NCI-H2029 (cell line): ENCODE data around the gene SETD7.

ENCODE experiments used
- DNase-seq: peaks from one replicate; lab custom pipeline; 2025; lab: John Stamatoyannopoulos, UW

SETD7 gene

DNA sequence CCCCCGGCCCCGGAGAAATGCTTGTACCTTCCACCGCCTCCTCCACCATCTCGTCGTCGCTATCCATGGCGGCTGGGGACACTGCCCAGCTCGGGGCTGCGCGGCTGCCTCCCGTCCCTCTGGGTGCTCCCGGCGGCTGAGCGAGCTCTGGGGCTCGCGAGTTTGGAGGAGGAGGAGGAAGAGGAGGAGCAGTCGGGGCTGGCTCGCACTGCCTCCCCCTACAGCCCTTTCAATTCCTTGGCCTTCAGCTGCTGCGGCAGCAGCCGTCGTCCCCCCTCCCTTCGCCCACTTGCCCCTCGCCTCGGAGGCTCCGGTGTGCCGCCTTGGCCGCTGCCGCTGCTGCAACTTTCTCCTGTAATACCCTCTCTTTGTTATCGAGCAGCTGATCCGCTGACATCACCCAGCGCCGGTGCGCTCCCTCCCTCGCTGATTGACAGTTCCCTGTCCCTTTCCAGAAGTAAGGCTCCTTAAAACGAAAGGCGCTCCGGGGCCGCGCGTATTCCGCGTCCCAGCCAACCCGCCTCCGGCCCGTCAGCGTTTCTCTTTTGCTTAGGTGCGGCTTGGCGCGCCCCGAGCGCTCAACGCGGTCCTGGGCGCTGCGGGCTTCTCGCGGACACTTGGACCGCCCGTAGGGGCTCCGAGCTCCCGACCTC is at the start of gene SETD7:
Gene SETD7 (minus strand): TSS at position 149 of the 653 bp plus-strand sequence. CDS start 82 bp downstream, at position 67.
- DNase-seq: peak; percentile 73

DNA sequence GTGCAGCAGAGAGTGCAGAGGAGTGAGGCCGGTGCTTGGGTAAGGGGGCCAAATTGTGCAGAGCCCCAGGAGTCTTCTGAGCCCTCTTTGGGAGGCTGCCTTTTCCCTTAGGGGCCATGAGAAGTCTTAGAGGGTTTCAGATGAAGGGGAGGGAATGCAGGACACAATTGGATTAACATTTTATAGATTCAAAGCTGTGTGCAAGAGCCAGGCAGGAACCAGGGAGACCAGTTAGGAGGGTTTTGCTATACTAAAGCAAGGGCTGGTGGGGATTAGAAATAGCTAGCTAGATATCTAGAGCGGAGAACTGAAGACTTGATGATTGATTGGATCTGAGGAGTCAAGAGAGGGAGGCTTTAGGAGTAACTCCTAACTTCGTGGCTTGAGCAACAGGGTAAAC is 49.5 kb upstream of the SETD7 start:
- no peak for DNase-seq

DNA sequence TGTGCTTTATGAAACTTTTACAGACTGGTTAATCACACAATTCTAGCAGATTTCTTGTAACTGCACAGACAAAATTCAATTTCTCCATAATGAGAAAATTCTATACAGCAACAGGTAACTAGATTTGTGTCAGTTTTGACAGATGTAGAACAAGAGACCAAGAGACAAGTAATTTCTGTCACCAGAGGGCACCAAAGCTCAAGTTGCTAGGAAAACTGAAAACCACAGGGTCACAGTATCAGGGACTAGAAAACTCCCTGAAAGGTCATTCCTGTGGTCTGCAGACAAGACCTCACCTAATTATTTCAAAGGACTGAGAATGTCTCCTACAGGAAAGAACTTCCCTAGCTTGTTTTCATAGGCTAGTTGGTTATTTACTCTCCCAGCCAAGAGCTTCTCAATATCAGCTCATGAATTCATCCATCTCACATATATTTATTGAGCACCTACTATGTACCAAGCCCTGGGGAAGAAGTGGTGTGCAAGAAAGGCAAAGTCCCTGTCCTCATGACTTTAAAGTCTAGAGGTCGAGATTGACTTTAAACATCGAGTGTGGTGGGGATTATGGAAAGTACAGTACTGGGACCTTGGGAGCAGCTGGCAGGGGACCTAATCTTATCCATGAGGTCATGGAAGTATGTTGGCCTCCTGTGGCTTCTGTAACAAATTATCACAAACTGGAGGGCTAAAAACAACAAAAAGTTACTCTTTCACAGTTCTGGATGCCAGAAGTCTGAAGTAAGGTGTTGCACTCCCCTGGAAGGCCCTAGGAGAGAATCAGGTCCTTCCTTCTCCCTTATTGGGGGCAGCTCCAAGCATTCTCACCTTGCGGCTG is 47.8 kb upstream of the SETD7 start:
- peak; percentile 28 for DNase-seq

DNA sequence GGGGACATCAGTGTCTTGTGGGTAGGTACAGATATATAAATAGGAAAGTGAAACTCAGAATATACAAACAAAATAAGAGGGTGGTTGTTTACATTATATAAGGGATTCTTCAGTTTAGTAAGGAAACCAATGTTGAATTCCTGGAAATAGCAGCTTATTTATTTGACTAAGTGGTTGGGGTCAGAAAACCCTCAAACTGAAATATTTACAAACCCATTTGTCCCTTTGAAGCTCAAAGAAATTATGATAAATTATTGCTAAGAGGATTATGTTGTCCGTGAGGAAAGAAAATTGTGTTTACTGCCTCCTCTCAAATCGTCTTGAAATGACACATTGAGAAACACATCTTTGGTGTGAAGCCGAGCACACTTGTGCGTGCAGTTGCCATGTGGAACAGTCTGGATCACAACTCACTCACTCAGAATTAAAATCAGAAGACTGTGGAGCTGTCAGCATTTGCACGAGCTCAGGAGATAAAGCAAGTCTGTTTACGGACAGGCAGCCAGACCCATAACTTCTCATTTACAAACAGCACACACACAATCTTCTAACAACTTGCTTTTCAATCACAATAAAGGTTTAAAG is 46.8 kb upstream of the SETD7 start:
- no peak for DNase-seq

DNA sequence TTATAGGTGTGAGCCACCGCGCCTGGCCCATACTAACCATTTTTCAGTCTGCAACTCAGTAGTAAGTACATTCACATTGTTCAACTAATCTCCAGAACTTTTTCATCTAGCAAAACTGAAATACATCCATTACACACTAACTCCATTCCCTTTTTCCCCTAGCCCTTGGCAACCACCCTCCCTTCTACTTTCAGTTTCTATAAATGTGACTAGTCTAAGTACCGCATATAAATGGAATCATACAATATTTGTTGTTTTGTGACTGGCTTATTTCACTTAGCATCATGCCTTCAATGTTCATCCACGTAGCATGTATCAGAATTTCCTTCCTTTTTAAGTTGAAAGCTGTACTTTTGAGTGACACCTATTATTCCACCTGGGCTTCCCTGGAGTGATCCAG is 44.6 kb upstream of the SETD7 start:
- no peak for DNase-seq

DNA sequence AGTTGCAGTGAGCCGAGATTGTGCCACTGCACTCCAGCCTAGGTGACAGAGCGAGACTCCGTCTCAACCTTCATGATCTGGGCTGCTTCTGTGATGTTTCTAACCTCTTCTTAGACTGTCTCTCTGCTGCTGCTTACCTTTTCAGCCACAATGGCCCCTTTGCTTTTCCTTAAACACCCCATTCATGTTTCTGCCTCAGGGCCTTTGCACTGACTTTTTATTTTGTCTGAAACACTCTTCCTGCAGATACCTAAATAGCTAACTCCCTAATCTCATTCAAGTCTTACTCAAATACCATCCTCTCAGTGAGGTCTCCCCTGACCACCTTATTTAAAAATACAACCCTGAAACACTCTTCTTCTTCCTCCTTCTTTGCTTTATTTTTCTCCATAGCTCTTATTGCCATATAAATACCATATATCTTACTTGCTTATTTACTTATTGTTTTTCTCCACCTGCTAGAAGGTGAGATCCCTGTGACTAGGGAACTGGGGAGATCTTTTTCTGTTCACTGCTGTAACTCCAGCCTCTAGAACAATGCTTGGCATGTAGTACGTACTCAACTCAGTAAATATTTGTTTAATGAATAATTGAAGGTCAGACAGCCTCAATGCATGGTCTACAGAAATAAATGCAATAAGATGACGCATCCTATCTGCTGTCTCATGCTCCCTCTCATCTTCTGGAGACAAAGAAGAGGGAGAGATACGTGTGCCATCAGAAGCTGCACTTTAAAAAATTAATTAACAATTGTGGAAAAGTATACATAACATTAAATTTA is 43.8 kb upstream of the SETD7 start:
- peak; percentile 71 for DNase-seq

DNA sequence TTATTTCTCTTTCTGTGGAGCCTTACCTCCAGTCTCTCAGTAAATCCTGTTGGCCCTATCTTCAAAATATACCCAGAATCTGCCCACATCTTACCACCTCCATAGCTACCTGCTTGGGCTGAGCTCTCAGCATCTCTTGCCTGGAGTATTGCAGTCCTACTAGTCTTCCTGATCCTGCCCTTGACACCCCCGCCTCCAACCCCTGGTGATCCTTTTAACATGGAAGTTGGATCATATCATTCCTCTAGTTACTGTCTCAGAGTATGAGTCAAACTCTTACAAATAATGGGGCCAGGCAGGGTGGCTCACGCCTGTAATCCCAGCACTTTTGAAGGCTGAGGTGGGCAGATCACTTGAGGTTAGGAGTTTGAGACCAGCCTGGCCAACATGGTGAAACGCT is 43.1 kb upstream of the SETD7 start:
- no peak for DNase-seq

DNA sequence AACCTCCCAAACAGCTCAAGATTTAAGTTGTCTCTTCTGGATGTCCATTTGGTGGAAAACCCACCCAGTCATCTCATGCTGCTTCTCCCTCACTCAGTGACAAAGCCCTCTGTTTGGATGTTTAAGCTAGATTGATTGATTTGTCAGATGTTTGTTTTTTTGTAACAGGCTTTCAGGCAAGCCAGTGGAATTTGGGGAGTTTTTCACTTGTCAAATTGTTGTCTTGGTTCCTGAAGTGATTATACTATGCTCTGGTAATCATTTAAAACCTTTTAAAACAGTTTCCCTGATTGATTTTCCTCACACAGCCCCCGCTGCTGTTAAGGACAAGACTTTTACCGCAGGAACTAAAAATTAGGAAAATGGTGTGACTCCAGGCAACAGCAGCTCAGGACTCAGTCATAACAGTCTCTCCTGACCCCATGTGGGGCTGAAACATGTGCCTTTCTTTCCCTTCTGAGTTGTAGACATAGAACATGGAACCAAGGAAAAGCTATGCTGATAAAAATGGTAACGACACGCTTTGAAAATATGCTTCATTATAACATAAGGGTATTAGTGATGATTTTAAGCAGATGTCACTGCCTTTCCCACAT is 40.8 kb upstream of the SETD7 start:
- no peak for DNase-seq

DNA sequence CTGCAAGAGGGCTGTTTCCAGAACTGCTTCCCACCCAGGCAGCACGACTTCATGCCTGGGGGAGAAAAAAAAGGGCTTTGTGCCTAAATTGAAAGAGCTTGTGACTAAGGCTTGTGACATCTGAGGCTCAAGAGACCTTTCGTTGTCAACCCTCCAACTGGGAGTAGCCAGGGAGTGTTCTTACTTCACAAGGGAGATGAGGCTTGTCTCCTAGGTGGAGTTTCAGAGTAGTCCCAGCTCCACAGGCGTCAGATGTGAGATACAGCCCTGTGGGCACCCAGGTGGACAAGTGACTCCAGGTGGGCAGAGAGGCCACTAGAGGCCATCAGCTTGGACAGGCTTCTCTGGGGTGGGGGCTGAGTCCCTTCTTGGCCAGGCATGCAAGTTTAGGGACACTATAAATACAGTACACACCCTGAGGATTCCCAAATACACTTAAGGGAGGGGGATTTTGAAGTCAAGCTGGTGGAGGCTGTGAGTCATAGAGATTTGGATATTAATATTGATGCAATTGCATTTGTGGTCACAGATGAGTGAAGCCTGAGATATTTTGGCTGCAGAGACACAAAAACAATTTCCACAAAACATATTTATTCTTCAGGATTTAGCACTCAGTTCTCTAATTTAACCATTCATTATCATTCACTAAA is 40.1 kb upstream of the SETD7 start:
- DNase-seq: no peak

DNA sequence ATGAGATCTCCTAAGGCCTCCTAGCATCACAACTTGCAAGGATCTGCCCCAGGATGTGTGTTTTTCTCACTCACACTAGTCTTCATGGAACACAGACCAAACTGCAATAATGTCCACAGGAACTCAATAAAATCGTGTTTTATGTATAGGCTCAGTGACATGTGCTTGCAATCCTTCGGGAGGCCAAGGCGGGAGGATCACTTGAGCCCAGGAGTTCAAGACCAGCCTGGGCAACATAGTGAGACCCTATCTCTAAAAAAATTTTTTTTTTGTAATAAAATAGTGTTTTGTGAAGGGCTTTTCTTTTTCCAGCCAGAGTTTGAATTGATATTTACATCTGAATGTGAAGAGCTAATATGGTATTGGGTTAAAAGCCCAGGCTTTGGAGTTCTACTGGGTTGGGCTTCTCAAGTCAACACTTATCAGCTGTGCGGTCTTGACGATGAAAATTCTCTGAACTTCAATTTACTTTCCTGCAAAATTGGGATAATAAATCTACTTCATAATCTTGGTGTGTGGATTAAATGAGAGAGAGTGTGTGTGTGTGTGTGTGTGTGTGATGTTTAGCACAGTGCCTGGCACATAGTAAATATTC is 38.7 kb upstream of the SETD7 start:
- no peak for DNase-seq

DNA sequence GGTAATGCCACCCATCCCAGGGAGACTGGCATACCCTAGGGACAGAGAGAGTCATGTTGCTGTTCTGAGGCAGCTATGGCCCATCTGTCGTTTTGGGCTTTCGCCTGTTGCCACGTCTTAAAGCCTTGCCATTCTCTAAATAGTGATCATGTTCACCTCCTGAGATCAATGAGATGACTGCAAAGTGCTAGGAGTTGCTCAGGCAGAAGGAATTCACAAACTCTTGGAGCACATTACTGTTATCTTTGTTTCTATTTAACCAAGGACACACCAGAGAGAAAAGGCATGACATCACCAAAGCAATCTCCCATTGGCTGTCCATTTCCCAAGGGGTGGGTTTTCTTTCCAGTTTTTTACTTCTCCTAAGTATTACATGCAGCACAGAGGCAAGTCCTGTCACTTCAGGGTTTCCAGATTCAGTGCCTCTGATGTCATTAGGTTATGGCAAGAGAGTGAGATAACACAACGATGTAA is 37.1 kb upstream of the SETD7 start:
- no peak for DNase-seq

DNA sequence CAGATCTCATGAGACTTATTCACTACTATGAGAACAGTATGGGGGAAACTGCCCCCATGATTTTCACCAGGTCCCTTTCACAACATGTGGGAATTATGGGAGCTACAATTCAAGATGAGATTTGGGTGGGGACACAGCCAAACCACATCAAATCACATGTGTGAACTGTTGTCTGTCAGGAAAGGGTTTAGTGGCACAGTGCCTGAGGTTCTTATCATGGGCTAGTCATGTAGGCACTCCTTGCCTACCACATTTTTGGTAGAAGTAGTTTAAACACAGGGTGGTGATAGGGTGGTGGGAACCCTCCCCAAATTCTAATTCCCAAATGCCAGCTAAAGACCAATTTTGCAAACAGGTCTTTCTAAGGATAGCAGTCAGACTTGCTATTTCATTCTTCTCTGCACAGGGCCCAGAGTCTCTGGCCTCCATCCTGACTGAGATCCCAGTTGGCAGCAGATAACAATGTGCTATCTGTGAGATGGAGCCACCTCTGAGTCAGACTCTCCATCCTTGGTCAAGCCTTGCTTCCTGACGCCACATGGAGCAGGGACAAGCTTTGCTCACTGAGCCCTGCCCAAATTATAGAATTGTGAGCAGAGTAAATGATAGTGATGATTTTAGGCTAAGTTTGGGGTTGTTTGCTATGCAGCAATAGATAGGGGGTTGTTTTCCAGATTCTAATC is 33.5 kb upstream of the SETD7 start:
- no peak for DNase-seq

DNA sequence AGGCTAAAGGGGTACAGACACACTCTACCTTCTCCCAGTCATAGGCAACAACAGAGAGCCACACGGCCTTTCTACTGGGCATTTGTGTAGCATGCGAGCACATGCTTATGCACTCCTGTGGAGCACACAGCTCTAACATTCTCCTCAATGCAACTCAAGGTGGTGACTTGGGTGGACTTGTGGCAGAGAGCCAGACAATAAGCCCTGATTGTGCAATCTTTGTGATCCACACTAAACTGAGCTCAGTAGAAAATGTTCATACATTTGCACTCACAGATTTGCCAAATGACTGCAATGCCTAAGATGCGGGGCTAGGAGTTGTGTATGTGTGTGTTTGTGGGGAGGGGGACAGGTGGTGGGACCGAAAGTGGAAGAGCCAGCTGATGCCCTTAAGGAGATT is 31.4 kb upstream of the SETD7 start:
- DNase-seq: no peak

DNA sequence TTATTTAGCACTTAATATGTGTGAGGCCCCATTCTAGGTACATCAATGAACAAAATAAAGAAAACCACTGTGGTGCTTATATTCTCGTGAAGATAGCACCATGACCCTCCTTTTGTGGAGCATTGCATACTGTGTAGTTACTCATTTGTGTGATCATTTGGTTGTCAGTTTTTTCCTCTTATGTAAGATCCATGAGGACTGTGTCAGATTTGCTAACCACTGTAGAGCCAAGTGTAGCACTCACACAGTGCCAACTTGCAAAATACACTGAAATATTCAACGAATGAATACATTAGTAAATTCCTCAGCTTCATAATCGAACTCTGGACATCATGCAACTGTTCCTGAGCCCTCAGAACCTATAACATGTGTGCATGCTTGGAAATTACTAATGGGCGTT is 29.5 kb upstream of the SETD7 start:
- no peak for DNase-seq

DNA sequence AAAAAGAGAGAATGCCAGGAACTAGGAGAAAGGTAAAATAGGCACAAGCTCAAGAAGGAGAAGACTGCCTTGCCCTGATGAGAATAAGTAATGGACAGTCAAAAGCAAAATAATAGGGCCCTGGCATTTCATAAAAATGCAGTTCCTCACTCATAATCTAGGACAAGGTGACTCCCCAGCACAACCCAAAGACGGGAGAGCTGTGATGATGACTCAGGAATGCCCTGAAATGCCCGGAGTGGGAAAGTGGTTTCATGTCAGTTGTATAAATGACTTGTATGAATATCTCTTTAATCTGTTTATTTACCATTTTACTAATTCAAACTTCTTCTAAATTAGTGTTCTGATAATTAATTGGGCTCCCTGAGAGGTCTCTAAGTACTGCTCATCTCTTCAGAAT is 28.8 kb upstream of the SETD7 start:
- DNase-seq: no peak

DNA sequence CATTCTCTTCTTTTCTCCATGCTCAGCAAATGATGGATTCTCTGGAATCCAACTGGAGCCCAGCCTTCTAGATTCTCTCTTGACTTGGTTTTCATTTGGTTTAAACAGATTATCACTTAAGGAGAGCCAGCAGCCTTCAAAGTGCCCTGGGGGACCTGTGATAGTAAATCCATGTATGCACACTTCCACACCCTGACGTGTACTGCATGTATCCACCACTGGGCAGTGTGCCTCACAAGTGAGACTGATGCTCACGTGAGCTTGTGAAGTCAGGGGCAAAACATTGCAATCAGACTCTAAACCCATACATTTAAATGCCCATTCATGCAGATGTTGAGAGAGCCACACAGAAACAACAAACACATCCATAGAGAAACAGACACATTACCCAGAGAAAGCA is 28.0 kb upstream of the SETD7 start:
- no peak for DNase-seq

DNA sequence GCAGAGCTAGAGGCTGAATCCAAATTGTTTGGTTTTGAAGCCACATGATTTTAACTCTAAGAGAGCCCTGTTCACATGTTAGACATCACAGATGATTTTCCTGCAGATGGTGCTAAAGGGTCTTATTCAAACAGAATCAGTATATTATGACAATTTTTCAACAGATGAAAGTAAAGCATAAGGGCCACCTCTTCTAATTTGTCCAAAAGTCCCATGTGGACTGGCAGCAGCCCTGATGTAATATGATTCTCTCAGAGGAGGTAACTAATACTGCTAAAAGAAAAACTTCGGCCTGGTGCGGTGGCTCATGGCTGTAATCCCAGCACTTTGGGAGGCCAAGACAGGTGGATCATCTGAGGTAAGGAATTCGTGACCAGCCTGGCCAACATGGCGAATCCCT is 26.0 kb upstream of the SETD7 start:
- no peak for DNase-seq

DNA sequence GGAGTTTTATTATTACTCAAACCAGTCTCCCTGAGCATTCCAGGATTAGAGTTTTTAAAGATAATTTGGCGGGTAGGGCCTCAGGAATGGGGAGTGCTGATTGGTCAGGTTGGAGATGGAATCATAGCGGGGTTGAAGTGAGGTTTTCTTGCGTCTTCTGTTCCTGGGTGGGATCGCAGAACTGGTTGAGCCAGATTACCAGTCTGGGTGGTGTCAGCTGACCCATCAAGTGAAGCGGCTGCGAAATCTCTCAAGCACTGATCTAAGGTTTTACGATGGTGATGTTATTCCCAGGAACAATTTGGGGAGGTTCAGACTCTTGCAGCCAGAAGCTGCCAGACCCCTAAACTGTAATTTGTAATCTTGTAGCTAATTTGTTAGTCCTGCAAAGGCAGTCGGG is 25.1 kb upstream of the SETD7 start:
- DNase-seq: no peak

DNA sequence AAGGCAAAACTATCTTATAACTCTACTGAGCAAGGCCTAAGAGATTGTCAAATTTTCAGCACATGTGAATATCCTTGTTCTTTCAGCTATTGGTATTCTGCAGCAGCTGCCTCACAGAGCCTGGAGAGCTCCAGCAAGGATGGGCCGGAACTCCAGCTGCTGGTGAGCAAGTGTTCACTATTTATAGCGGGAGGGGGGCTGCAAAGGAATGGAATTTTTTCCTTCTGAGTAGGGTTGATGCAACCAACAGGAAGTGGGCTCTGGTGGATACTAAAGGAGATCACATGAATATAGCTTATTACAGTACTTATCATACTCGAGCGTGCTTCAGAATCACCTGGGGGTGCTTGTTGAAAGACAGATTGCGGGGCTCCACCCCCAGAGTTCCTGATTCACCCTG is 20.2 kb upstream of the SETD7 start:
- DNase-seq: no peak

DNA sequence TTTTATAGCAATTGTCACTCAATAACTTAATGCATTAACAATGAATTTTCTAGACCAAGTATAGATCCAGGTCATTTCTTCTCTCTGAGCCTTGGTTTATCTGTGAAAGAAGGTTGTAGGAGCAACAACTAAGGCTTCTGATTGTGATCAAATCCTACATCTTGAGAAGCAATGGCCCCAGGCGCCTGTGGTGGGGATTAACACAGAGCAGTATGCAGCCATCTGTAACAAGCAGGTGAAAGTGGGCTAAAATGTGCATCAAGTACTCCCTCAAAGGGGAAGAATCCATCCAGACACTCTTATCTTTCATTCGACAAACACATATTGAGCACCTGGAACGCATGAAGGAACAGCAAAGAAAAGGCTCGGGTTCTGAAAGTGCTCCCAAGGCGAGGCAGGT is 19.1 kb upstream of the SETD7 start:
- no peak for DNase-seq

DNA sequence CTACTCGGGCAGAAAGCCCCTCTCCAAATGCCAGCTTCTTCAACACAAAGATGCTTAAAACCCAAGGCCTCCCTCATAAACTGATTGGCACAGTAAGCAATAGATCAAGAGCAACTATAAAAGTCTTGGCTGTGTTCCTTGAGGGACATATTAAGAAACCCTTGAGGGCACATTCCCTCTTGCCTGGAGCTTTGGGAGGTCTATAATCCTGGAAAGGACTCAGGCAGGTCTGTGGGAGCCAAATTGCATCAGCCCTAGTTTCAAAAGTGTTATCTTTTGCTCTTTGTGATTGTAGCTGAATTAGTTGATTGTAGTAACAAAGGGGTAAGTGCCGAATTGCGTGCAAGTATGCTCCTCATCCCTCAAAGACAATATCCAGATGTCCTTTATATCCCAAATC is 18.6 kb upstream of the SETD7 start:
- no peak for DNase-seq
